GM23248 (cell line): ENCODE results near the gene MORN1.

Source experiments
- EZH2 ChIP-seq: fragments of 200-600 bp; sonication (generic); IDR thresholded peaks from 2 replicates; pipeline ENCODE4 v1.6.1; 2018; ENCODE audit warnings: antibody characterized with exemption, mild to moderate bottlenecking; ENCODE audit not compliant: insufficient read depth, poor library complexity, severe bottlenecking
- EZH2phosphoT487 ChIP-seq: fragments of 200-600 bp; sonication (generic); IDR thresholded peaks from 2 replicates; pipeline ENCODE4 v1.6.1; 2018; ENCODE audit warnings: antibody characterized with exemption, moderate library complexity, mild to moderate bottlenecking, low read depth; ENCODE audit not compliant: insufficient read depth

DNA sequence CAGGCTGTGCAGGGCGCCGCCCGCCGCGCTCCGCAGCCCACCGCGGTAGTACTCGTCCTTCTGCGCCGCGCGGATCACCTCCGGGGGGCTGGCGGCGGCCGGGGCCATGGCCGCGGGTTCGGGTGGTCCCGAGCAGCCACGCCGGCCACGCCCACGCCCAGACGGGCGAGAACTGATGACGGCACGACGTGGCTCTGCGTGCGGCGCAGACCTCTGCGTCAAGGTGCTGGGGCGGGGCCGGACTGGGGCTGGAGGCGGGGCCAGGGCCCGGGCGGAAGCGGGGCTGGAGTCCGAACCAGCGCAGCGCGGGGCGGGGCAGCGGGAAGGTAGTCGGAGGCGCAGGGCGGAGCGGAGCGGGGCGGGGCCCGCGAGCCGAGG, 21.0 kb upstream of the MORN1 start, which contains the start of gene PEX10:
- no peak for TF ChIP-seq EZH2
- no peak for TF ChIP-seq EZH2phosphoT487
